ENCODE results near the gene PVALEF. TPM values are rescaled to one million over a fixed set of nuclear protein-coding genes. Genes with fewer than 3 reads are reported as not detected.

The PVALEF gene
- total and polyA plus RNA-seq, 2 of the 13 experiments (the other 11 are each of a cell fraction or from before 2014, with no cell fraction given), result 0.18 TPM

DNA sequence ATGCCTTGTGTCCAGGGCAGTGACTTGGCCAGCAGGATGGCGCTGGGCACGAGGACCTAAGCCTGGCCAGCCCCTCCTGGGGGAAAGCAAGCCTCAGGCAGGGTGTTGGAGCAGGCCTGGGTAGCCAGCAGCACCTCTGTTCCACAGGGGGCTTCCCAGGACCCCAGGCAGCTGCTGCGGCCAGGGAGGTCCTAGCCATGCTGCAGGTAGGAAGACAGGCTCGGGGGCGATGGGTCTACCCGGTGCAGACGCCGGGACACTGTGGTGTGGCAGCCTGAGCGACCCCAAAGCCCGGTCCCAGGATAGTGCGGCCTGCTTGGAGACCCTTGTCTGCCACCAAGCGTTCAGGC, 23.2 kb downstream of the PVALEF start:
- H3K4me3 ChIP-seq (replicated peaks in 1 of 3; ENCODE audit: insufficient read depth in 1 of 3, low read depth in 2 of 3, low read length in 3 of 3), result no peak overlapping the region
- H2AFZ ChIP-seq (ENCODE audit: low read length), result no peak overlapping the region
- intact Hi-C loops (cut with micrococcal nuclease; ENCODE audit: unreplicated experiment), result no loop called here
- DNase-seq (ENCODE audit: low spot score), result no peak
- peaks cover 24% of the 10 kb centered on the region for H3K4me1 ChIP-seq (ENCODE audit: insufficient read depth, low read length)
- FAIRE-seq, result no peak
- no peak overlapping the region for H3K4me2 ChIP-seq (ENCODE audit: low read depth, low read length)
- H3K27ac ChIP-seq (ENCODE audit: extremely low read length, insufficient read depth, low read length), result no peak overlapping the region
- ChIA-PET POLR2A (no interaction called here), CTCF (ENCODE audit: low intra/inter-chr PET ratio, low total read pairs) (interaction anchor here (2.2 kb wide), 1 partner anchor 47 kb away, joined by 11 read pairs; no protein-coding TSS in a partner anchor)
- no peaks in the 10 kb centered on the region for H4K20me1 ChIP-seq (ENCODE audit: insufficient read depth, low read length)
- peaks cover 3 to 4% of the 10 kb centered on the region in 2 experiments; a peak in 2 of 5 replicates for H3K36me3 ChIP-seq (replicated peaks in 1 of 2; ENCODE audit: control insufficient read depth in 1 of 2, insufficient read depth in 2 of 2, low read length in 2 of 2)
- no peak overlapping the region for H3K9ac ChIP-seq (ENCODE audit: insufficient read depth, low read depth, low read length)
- no peaks in the 10 kb centered on the region for H3K79me2 ChIP-seq (ENCODE audit: insufficient read depth, low read length)
- no peak for ATAC-seq
- no peaks in the 10 kb centered on the region for H3K9me3 ChIP-seq (ENCODE audit: low read length)
- TF ChIP-seq ZNF256 (CRISPR knock-in tag; conservative IDR thresholded peaks at IDR 0.05) (no peak), SALL2 (CRISPR knock-in tag; IDR thresholded peaks at IDR 0.05) (no peak), ZBTB38 (CRISPR knock-in tag; IDR thresholded peaks at IDR 0.05) (no peak), PPARG (CRISPR knock-in tag; conservative IDR thresholded peaks at IDR 0.05) (no peak), CHD2 (IDR thresholded peaks at IDR 0.05; ENCODE audit: low read depth, low read length) (no peak), ZNF567 (CRISPR knock-in tag; IDR thresholded peaks at IDR 0.05; ENCODE audit: borderline replicate concordance) (no peak), SUZ12 (IDR thresholded peaks at IDR 0.05; ENCODE audit: low read depth, low read length) (no peak), ZNF652 (CRISPR knock-in tag; IDR thresholded peaks at IDR 0.05; ENCODE audit: borderline replicate concordance, low read depth) (no peak), ZNF121 (CRISPR knock-in tag; IDR thresholded peaks at IDR 0.05) (no peak), GATAD2A (CRISPR knock-in tag; IDR thresholded peaks at IDR 0.05) (no peak)
- TF ChIP-seq, protein P1, sequence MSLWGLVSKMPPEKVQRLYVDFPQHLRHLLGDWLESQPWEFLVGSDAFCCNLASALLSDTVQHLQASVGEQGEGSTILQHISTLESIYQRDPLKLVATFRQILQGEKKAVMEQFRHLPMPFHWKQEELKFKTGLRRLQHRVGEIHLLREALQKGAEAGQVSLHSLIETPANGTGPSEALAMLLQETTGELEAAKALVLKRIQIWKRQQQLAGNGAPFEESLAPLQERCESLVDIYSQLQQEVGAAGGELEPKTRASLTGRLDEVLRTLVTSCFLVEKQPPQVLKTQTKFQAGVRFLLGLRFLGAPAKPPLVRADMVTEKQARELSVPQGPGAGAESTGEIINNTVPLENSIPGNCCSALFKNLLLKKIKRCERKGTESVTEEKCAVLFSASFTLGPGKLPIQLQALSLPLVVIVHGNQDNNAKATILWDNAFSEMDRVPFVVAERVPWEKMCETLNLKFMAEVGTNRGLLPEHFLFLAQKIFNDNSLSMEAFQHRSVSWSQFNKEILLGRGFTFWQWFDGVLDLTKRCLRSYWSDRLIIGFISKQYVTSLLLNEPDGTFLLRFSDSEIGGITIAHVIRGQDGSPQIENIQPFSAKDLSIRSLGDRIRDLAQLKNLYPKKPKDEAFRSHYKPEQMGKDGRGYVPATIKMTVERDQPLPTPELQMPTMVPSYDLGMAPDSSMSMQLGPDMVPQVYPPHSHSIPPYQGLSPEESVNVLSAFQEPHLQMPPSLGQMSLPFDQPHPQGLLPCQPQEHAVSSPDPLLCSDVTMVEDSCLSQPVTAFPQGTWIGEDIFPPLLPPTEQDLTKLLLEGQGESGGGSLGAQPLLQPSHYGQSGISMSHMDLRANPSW (CRISPR knock-in tag; IDR thresholded peaks at IDR 0.05; ENCODE audit: borderline replicate concordance), result no peak
- H3K27me3 ChIP-seq (ENCODE audit: control insufficient read depth in 1 of 2, insufficient read depth in 2 of 2, low read length in 2 of 2), result peaks cover 5 to 14% of the 10 kb centered on the region in 2 experiments; a peak in 2 of 5 replicates
- in situ Hi-C loops (cut with HindIII; ENCODE audit: extremely low pct_ligation_motif_present, low pct_unique_long_range_greater_than_20kb), result no loop called here
- 95% methylated on average over 11 of the region's 12 CpGs for WGBS (ENCODE audit: low lambda C conversion rate)
- no TSS peak for BruUV-seq (replicated peaks)
